ENCODE measurements around the gene THBS2.

GRCh38 chr6:169185692-169186485, 67.8 kb downstream of the THBS2 start:
- TF ChIP-seq CTCF (conservative IDR thresholded peaks at IDR 0.05; ENCODE audit: low read length), result no peak
- no peak for TF ChIP-seq EZH2phosphoT487 (IDR thresholded peaks at IDR 0.05; ENCODE audit: borderline replicate concordance)
